ENCODE data around the gene RESP18.
"Not testable (repeated sequence)": the region's sequence is repeated elsewhere in the genome, so short reads cannot be mapped to it uniquely, and the experiment has no call there.

Gene RESP18

GRCh38 chr2:219312683-219313263 is 19.8 kb downstream of the RESP18 start:
- H3K27me3 ChIP-seq (ENCODE audit: control insufficient read depth, insufficient read depth, low read length); H3K27ac ChIP-seq (ENCODE audit: low read depth, low read length); H3K4me1 ChIP-seq (ENCODE audit: control insufficient read depth, insufficient read depth, low read length); H3K9ac ChIP-seq (ENCODE audit: low read length); H3K36me3 ChIP-seq (ENCODE audit: control insufficient read depth, insufficient read depth, low read length); H3K4me3 ChIP-seq (ENCODE audit: low read length): not testable (repeated sequence)

GRCh38 chr2:219309278-219309677 is 23.3 kb downstream of the RESP18 start, which contains the start of gene PTPRN:
Gene PTPRN (minus strand): TSS chr2:219309401. CDS start chr2:219309332, 69 bp downstream.
- Histone ChIP-seq H3K9ac (ENCODE audit: low read length) (no peak within 1 kb of the TSS), H3K36me3 (ENCODE audit: control insufficient read depth, insufficient read depth, low read length) (no peaks in the 10 kb centered on the region), H3K27ac (ENCODE audit: low read depth, low read length) (no peak within 1 kb of the TSS), H3K27me3 (ENCODE audit: control insufficient read depth, insufficient read depth, low read length) (peaks cover 4% of the 10 kb centered on the region), H3K4me3 (ENCODE audit: low read length) (no peak within 1 kb of the TSS), H3K4me1 (ENCODE audit: control insufficient read depth, insufficient read depth, low read length) (no peaks in the 10 kb centered on the region)

GRCh38 chr2:219308142-219309101 is 24.1 kb downstream of the RESP18 start:
- H3K27me3 ChIP-seq (ENCODE audit: control insufficient read depth, insufficient read depth, low read length) = peaks cover 4% of the 10 kb centered on the region
- H3K4me3 ChIP-seq (ENCODE audit: low read length) = no peak overlapping the region
- no peak overlapping the region for H3K27ac ChIP-seq (ENCODE audit: low read depth, low read length)
- H3K4me1 ChIP-seq (ENCODE audit: control insufficient read depth, insufficient read depth, low read length) = no peaks in the 10 kb centered on the region
- no peak overlapping the region for H3K9ac ChIP-seq (ENCODE audit: low read length)
- H3K36me3 ChIP-seq (ENCODE audit: control insufficient read depth, insufficient read depth, low read length) = no peaks in the 10 kb centered on the region

GRCh38 chr2:219306047-219306446 is 26.5 kb downstream of the RESP18 start:
- H3K9ac ChIP-seq (ENCODE audit: low read length) = no peak overlapping the region
- no peak overlapping the region for H3K4me3 ChIP-seq (ENCODE audit: low read length)
- H3K27me3 ChIP-seq (ENCODE audit: control insufficient read depth, insufficient read depth, low read length) = peaks cover 5% of the 10 kb centered on the region
- no peaks in the 10 kb centered on the region for H3K36me3 ChIP-seq (ENCODE audit: control insufficient read depth, insufficient read depth, low read length)
- H3K4me1 ChIP-seq (ENCODE audit: control insufficient read depth, insufficient read depth, low read length) = no peaks in the 10 kb centered on the region
- H3K27ac ChIP-seq (ENCODE audit: low read depth, low read length) = no peak overlapping the region

GRCh38 chr2:219304223-219304622 is 28.3 kb downstream of the RESP18 start:
- H3K27me3 ChIP-seq (ENCODE audit: control insufficient read depth, insufficient read depth, low read length) = peaks cover 2% of the 10 kb centered on the region
- no peaks in the 10 kb centered on the region for H3K4me1 ChIP-seq (ENCODE audit: control insufficient read depth, insufficient read depth, low read length)
- no peak overlapping the region for H3K9ac ChIP-seq (ENCODE audit: low read length)
- H3K27ac ChIP-seq (ENCODE audit: low read depth, low read length) = no peak overlapping the region
- H3K4me3 ChIP-seq (ENCODE audit: low read length) = no peak overlapping the region
- no peaks in the 10 kb centered on the region for H3K36me3 ChIP-seq (ENCODE audit: control insufficient read depth, insufficient read depth, low read length)

GRCh38 chr2:219302412-219302968 is 30.1 kb downstream of the RESP18 start:
- Histone ChIP-seq H3K9ac (ENCODE audit: low read length) (no peak overlapping the region), H3K36me3 (ENCODE audit: control insufficient read depth, insufficient read depth, low read length) (no peaks in the 10 kb centered on the region), H3K27ac (ENCODE audit: low read depth, low read length) (no peak overlapping the region), H3K27me3 (ENCODE audit: control insufficient read depth, insufficient read depth, low read length) (peaks cover 2% of the 10 kb centered on the region), H3K4me3 (ENCODE audit: low read length) (no peak overlapping the region), H3K4me1 (ENCODE audit: control insufficient read depth, insufficient read depth, low read length) (no peaks in the 10 kb centered on the region)

GRCh38 chr2:219300022-219300421 is 32.5 kb downstream of the RESP18 start:
- Histone ChIP-seq H3K27me3 (ENCODE audit: control insufficient read depth, insufficient read depth, low read length) (peaks cover 2% of the 10 kb centered on the region), H3K4me3 (ENCODE audit: low read length) (no peak overlapping the region), H3K4me1 (ENCODE audit: control insufficient read depth, insufficient read depth, low read length) (no peaks in the 10 kb centered on the region)

GRCh38 chr2:219299372-219299760 is 33.2 kb downstream of the RESP18 start:
- H3K9ac ChIP-seq (ENCODE audit: low read length) = no peak overlapping the region
- no peaks in the 10 kb centered on the region for H3K4me1 ChIP-seq (ENCODE audit: control insufficient read depth, insufficient read depth, low read length)
- no peak overlapping the region for H3K4me3 ChIP-seq (ENCODE audit: low read length)
- H3K36me3 ChIP-seq (ENCODE audit: control insufficient read depth, insufficient read depth, low read length) = no peaks in the 10 kb centered on the region
- no peak overlapping the region for H3K27ac ChIP-seq (ENCODE audit: low read depth, low read length)
- H3K27me3 ChIP-seq (ENCODE audit: control insufficient read depth, insufficient read depth, low read length) = peaks cover 2% of the 10 kb centered on the region

More at GRCh38 chr2:219300022-219300421, 32.5 kb downstream of the RESP18 start:
- Histone ChIP-seq H3K27ac (ENCODE audit: low read depth, low read length) (no peak overlapping the region), H3K36me3 (ENCODE audit: control insufficient read depth, insufficient read depth, low read length) (no peaks in the 10 kb centered on the region), H3K9ac (ENCODE audit: low read length) (no peak overlapping the region)

- Histone ChIP-seq H3K36me3 (ENCODE audit: control insufficient read depth, insufficient read depth, low read length) (no peaks in the 10 kb centered on the region), H3K4me1 (ENCODE audit: control insufficient read depth, insufficient read depth, low read length) (no peaks in the 10 kb centered on the region), H3K27ac (ENCODE audit: low read depth, low read length) (no peak overlapping the region), H3K27me3 (ENCODE audit: control insufficient read depth, insufficient read depth, low read length) (peaks cover 2% of the 10 kb centered on the region), H3K9ac (ENCODE audit: low read length) (no peak overlapping the region), H3K4me3 (ENCODE audit: low read length) (no peak overlapping the region)
Measured at GRCh38 chr2:219298759-219299371, 33.7 kb downstream of the RESP18 start.

- Histone ChIP-seq H3K36me3 (ENCODE audit: control insufficient read depth, insufficient read depth, low read length) (no peaks in the 10 kb centered on the region), H3K27me3 (ENCODE audit: control insufficient read depth, insufficient read depth, low read length) (peaks cover 2% of the 10 kb centered on the region), H3K4me1 (ENCODE audit: control insufficient read depth, insufficient read depth, low read length) (no peaks in the 10 kb centered on the region), H3K4me3 (ENCODE audit: low read length) (no peak overlapping the region), H3K9ac (ENCODE audit: low read length) (no peak overlapping the region), H3K27ac (ENCODE audit: low read depth, low read length) (no peak overlapping the region)
Measured at GRCh38 chr2:219297766-219298456, 34.6 kb downstream of the RESP18 start.

- Histone ChIP-seq H3K36me3 (ENCODE audit: control insufficient read depth, insufficient read depth, low read length) (no peaks in the 10 kb centered on the region), H3K27ac (ENCODE audit: low read depth, low read length) (no peak overlapping the region), H3K4me3 (ENCODE audit: low read length) (no peak overlapping the region), H3K9ac (ENCODE audit: low read length) (no peak overlapping the region), H3K27me3 (ENCODE audit: control insufficient read depth, insufficient read depth, low read length) (no peaks in the 10 kb centered on the region), H3K4me1 (ENCODE audit: control insufficient read depth, insufficient read depth, low read length) (no peaks in the 10 kb centered on the region)
Measured at GRCh38 chr2:219296631-219297391, 35.7 kb downstream of the RESP18 start.
